PC-3 (cell line): Measurements from ENCODE around the gene ALCAM. TPM values are rescaled to one million over a fixed set of nuclear protein-coding genes. Genes with fewer than 3 reads are reported as not detected.

ENCODE experiments used
- ATAC-seq: fragments of 200-7000 bp; cut with Tn5 transposase; 2 replicates; pipeline ENCODE4 v1.9.1; 2020; ENCODE audit warnings: mild to moderate bottlenecking, moderate library complexity
- BruUV-seq: library from RNA; stranded (reverse); fragments of 400-500 nt; replicated peaks from 2 replicates; lab custom pipeline; 2021; lab: Mats Ljungman, UMichigan
- CTCF ChIA-PET: fragments of 300-600 bp; sonication (Branson Sonifier 250); formaldehyde crosslinking; loops from one replicate; lab custom pipeline; 2022; ENCODE audit warnings: antibody characterized with exemption; lab: Charles Lee
- POLR2A ChIA-PET: fragments of 300-600 bp; sonication (Branson Sonifier 250); formaldehyde crosslinking; loops from one replicate; lab custom pipeline; 2022; ENCODE audit warnings: antibody characterized with exemption; ENCODE audit not compliant: unreplicated experiment; lab: Charles Lee
- DNase-seq: peaks from one replicate; pipeline ENCODE4 v3.0.0-alpha.2; 2015
- H2AFZ ChIP-seq: fragments of 300-600 bp; sonication (generic); 2 replicates; pipeline ENCODE4 v1.6.0; 2016; ENCODE audit warnings: antibody characterized with exemption, low read length
- H3F3A ChIP-seq: fragments of 300-600 bp; sonication (generic); one replicate; pipeline ENCODE4 v1.6.0; 2017; ENCODE audit warnings: antibody characterized with exemption, low read length, control low read depth, mild to moderate bottlenecking; ENCODE audit not compliant: unreplicated experiment
- H3K27ac ChIP-seq: fragments of 300-600 bp; sonication (generic); 2 replicates; pipeline ENCODE4 v1.5.1; 2016; ENCODE audit warnings: mild to moderate bottlenecking, low read length
- H3K27me3 ChIP-seq: fragments of 300-600 bp; sonication (generic); 2 replicates; pipeline ENCODE4 v1.6.1; 2016; ENCODE audit warnings: low read length, mixed read lengths
- H3K36me3 ChIP-seq: fragments of 300-600 bp; sonication (generic); 2 replicates; pipeline ENCODE4 v1.6.1; 2016; ENCODE audit warnings: low read depth, mixed run types, low read length, mixed read lengths
- H3K4me1 ChIP-seq: fragments of 300-600 bp; sonication (generic); 2 replicates; pipeline ENCODE4 v1.5.1; 2016; ENCODE audit warnings: low read length; ENCODE audit not compliant: insufficient read depth
- H3K4me2 ChIP-seq: fragments of 300-600 bp; sonication (generic); 2 replicates; pipeline ENCODE4 v1.6.0; 2016; ENCODE audit warnings: low read length
- H3K4me3 ChIP-seq: fragments of 300-600 bp; sonication (generic); 2 replicates; pipeline ENCODE4 v1.5.1; 2016; ENCODE audit warnings: mild to moderate bottlenecking, low read length, mixed read lengths
- H3K79me2 ChIP-seq: fragments of 300-600 bp; sonication (generic); 2 replicates; pipeline ENCODE4 v1.6.1; 2017; ENCODE audit warnings: low read length, mixed read lengths
- H3K9ac ChIP-seq: fragments of 300-600 bp; sonication (generic); 2 replicates; pipeline ENCODE4 v1.6.0; 2016; ENCODE audit warnings: mild to moderate bottlenecking, low read length
- H3K9me2 ChIP-seq: fragments of 300-600 bp; sonication (generic); replicated peaks from 2 replicates; pipeline ENCODE4 v1.6.1; 2016; ENCODE audit warnings: mixed run types, low read length, mixed read lengths
- H3K9me3 ChIP-seq: fragments of 300-600 bp; sonication (generic); 2 replicates; pipeline ENCODE4 v1.6.1; 2016; ENCODE audit warnings: low read length, mixed read lengths
- H4K20me1 ChIP-seq: fragments of 300-600 bp; sonication (generic); 2 replicates; pipeline ENCODE4 v1.6.1; 2016; ENCODE audit warnings: low read length, mixed read lengths
- EZH2 ChIP-seq: fragments of 300-600 bp; sonication (generic); IDR thresholded peaks from one replicate; pipeline ENCODE4 v1.6.1; 2017; ENCODE audit warnings: antibody characterized with exemption, mild to moderate bottlenecking, low read length; ENCODE audit not compliant: unreplicated experiment
- EZH2phosphoT487 ChIP-seq: fragments of 300-600 bp; sonication (generic); IDR thresholded peaks from 2 replicates; pipeline ENCODE4 v1.6.1; 2018; ENCODE audit warnings: mild to moderate bottlenecking, antibody characterized with exemption, low read length, borderline replicate concordance
- intact Hi-C: fragments of 100-400 bp; cut with micrococcal nuclease; formaldehyde crosslinking; loops from 2 replicates; pipeline ENCODE4 v1.9.0; 2023
- total RNA-seq: library from RNA; depleted of rRNA; stranded (reverse); fragments of >200 nt; gene quantifications from 2 replicates; pipeline ENCODE4 v1.2.3, GENCODE V29; 2014
- TF ChIP-seq, protein P1 (sequence below): fragments of 300-600 bp; sonication (generic); conservative IDR thresholded peaks from 2 replicates; pipeline ENCODE4 v1.5.1; 2017; ENCODE audit warnings: antibody characterized with exemption, low read depth, mild to moderate bottlenecking, low read length

Gene ALCAM
- total RNA-seq, 1 experiment from 2014 or later = 169 TPM

DNA sequence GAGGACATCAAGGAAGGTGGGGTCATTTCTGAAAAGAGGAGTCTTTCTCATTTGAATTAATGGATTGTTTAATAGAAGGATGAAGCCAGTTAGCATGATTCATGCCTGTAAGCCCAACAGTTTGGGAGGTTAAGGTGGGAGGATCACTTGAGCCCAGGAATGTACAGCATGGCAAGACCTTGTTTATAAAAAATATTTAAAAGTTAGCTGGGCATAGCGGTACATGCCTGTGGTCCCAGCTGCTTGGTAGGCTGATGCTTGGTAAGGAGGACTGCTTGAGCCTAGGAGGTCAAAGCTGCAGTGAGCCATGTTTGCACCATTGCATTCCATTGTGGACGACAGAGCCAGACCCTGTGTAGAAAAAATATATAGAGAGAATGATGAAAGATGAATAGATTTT, 165.5 kb downstream of the ALCAM start:
- no TSS peak for BruUV-seq
- no peak for TF ChIP-seq EZH2phosphoT487
- Histone ChIP-seq H3K9me3 (no peaks in the 10 kb centered on the region), H3K79me2 (peaks cover 31% of the 10 kb centered on the region), H3K4me1 (peaks cover 34% of the 10 kb centered on the region), H3F3A (no peaks in the 10 kb centered on the region), H4K20me1 (no peaks in the 10 kb centered on the region; the same call in 1 of the 2 replicates), H3K4me2 (no peak overlapping the region), H2AFZ (no peak overlapping the region), H3K27me3 (no peaks in the 10 kb centered on the region), H3K9ac (no peak overlapping the region), H3K4me3 (no peak overlapping the region), H3K36me3 (peaks cover 28% of the 10 kb centered on the region), H3K9me2 (no peaks in the 10 kb centered on the region), H3K27ac (no peak overlapping the region)
- DNase-seq = no peak
- intact Hi-C loops = no loop called here
- POLR2A ChIA-PET = no interaction called here
- CTCF ChIA-PET = no interaction called here
- ATAC-seq = no peak

DNA sequence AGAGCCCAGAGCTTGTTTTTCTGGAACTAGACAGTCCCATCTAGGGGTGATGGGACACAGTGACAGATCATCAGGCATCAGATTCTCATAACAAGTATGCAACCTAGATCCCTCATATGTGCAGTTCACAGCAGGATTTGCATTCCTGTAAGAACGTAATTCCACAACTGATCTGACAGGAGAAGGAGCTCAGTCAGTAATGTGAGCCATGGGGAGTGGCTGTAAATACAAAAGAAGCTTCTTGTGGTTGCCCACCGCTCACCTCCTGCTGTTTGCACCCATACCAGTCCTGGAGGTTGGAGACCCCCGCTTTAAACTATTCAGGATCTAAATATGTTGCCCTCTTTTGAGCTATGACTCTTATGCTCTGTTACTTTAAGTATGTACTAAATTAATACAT, 167.3 kb downstream of the ALCAM start:
- Histone ChIP-seq H3K4me3 (no peak overlapping the region), H2AFZ (no peak overlapping the region), H3K9me2 (no peaks in the 10 kb centered on the region), H3K4me1 (peaks cover 34% of the 10 kb centered on the region), H3K9me3 (no peaks in the 10 kb centered on the region), H3K79me2 (peaks cover 17% of the 10 kb centered on the region), H3K27me3 (no peaks in the 10 kb centered on the region), H3K9ac (no peak overlapping the region), H3K4me2 (no peak overlapping the region), H3K36me3 (peaks cover 28% of the 10 kb centered on the region), H4K20me1 (no peaks in the 10 kb centered on the region; the same call in 1 of the 2 replicates), H3F3A (no peaks in the 10 kb centered on the region), H3K27ac (no peak overlapping the region)
- TF ChIP-seq EZH2 = no peak
- TF ChIP-seq, protein P1, sequence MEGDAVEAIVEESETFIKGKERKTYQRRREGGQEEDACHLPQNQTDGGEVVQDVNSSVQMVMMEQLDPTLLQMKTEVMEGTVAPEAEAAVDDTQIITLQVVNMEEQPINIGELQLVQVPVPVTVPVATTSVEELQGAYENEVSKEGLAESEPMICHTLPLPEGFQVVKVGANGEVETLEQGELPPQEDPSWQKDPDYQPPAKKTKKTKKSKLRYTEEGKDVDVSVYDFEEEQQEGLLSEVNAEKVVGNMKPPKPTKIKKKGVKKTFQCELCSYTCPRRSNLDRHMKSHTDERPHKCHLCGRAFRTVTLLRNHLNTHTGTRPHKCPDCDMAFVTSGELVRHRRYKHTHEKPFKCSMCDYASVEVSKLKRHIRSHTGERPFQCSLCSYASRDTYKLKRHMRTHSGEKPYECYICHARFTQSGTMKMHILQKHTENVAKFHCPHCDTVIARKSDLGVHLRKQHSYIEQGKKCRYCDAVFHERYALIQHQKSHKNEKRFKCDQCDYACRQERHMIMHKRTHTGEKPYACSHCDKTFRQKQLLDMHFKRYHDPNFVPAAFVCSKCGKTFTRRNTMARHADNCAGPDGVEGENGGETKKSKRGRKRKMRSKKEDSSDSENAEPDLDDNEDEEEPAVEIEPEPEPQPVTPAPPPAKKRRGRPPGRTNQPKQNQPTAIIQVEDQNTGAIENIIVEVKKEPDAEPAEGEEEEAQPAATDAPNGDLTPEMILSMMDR = no peak
- TF ChIP-seq EZH2phosphoT487 = no peak
- no peak for DNase-seq
- no TSS peak for BruUV-seq
- ATAC-seq = no peak
- CTCF ChIA-PET = no interaction called here
- intact Hi-C loops = no loop called here
- POLR2A ChIA-PET = no interaction called here

DNA sequence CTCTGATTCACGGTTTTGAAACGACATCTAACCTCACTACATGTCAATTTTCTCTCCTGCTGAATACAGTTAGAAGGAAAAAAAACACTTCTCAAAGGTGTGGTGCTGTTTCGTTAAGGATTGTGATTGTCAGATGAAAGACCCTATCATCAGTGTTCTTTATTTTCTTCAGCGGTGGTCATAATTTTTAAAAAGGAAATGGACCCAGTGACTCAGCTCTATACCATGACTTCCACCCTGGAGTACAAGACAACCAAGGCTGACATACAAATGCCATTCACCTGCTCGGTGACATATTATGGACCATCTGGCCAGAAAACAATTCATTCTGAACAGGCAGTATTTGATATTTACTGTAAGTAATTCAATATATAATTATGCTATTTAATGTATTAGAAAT, 167.8 kb downstream of the ALCAM start:
- peaks cover 17% of the 10 kb centered on the region for H3K79me2 ChIP-seq
- H3K9me2 ChIP-seq = no peaks in the 10 kb centered on the region
- peaks cover 34% of the 10 kb centered on the region for H3K4me1 ChIP-seq
- peaks cover 28% of the 10 kb centered on the region for H3K36me3 ChIP-seq
- no peak overlapping the region for H3K4me2 ChIP-seq
- H3K4me3 ChIP-seq = no peak overlapping the region
- ChIA-PET POLR2A (no interaction called here), CTCF (no interaction called here)
- BruUV-seq = no TSS peak
- H3K9ac ChIP-seq = no peak overlapping the region
- no peak overlapping the region for H3K27ac ChIP-seq
- no peak for ATAC-seq
- no peak for TF ChIP-seq EZH2phosphoT487
- TF ChIP-seq, protein P1 = no peak
- TF ChIP-seq EZH2 = no peak
- DNase-seq = no peak
- no peaks in the 10 kb centered on the region for H3K27me3 ChIP-seq
- no peaks in the 10 kb centered on the region; the same call in 1 of the 2 replicates for H4K20me1 ChIP-seq
- no peaks in the 10 kb centered on the region for H3K9me3 ChIP-seq
- no peak overlapping the region for H2AFZ ChIP-seq
- no peaks in the 10 kb centered on the region for H3F3A ChIP-seq
- intact Hi-C loops = no loop called here
